GM18867 (cell line): ENCODE measurements around the gene SDR42E2.
"Not testable (repeated sequence)": the region's sequence is repeated elsewhere in the genome, so short reads cannot be mapped to it uniquely, and the experiment has no call there.

Experiments
- ATAC-seq: cut with Tn5 transposase; IDR thresholded peaks from one replicate; pipeline ENCODE4 v1.9.1; 2021; ENCODE audit warnings: mild to moderate bottlenecking, moderate library complexity; ENCODE audit not compliant: unreplicated experiment

The SDR42E2 gene

DNA sequence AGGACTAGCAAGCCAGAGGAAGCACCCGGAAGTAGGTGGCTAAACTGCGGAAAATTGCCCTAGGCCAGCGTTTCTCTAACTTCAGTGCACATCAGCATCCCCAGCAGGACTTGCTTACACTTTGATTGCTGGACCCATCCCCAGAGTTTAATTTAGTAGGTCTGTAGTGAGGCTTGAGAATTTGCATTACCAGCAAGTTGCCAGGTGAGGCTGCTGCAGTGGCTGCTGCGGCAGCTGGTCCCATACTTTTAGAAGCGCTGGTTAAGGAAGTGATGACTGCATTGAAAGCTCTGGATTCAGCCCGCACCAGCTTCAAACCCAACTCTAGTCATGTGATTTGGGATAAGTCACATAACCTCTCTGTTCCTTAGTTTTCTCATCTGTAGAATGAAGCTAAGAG, 48.0 kb downstream of the SDR42E2 start:
- no peak for ATAC-seq

DNA sequence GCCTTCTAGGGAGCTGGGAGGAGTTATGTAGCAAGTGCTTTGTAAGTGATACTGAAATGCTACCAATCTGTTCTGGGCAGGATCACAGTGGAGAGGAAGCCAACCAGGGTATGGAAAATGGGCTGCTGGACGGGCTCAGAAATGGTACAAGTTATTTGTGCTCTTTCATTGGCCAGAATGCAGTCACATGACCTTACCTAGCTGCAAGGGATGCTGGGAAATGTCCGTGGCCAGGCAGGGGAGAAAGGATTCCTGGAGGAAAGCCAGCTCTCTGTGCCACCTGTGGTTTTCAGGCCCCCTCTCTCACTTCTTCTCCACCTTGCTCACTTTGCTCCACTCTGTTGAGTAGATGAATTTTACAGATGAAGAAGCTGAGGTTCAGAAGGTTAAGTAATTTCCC, 48.5 kb downstream of the SDR42E2 start:
- no peak for ATAC-seq

DNA sequence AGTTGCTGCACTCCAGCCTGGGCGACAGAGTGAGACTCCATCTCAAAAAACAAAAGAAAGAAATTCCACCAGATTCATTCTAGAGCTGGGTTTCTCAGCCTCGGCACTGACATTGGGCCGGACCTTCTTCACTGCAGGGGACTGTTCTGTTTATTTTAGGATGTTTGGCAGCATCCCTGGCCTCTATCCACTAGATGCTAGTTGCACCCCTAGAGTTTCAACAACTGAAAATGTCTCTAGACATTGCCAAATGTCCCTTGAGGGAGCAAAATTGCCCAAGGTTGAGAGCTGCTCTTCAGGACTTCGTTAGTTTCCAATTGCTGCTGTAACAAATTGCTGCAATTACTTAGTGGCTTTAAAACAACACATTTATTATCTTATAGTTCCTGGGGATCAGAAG, 50.9 kb downstream of the SDR42E2 start:
- no peak for ATAC-seq

DNA sequence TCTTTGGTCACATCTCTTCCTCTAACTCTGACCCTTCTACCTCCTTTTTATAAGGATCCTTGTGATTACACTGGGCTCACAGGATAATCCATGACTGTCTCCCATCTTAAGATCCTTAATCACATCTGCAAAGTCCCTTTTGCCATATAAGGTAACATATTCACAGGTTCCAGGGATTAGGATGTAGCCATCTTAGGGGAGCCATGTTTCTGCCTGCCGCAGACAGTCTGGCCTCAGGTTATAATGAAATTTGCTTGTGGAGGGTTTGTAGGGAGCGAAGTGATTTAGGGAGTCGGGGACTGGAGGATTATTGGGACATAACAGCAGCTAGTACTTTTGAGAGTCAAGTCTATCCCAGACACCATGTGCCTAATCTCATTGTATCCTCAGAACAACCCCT, 51.5 kb downstream of the SDR42E2 start:
- ATAC-seq = no peak

DNA sequence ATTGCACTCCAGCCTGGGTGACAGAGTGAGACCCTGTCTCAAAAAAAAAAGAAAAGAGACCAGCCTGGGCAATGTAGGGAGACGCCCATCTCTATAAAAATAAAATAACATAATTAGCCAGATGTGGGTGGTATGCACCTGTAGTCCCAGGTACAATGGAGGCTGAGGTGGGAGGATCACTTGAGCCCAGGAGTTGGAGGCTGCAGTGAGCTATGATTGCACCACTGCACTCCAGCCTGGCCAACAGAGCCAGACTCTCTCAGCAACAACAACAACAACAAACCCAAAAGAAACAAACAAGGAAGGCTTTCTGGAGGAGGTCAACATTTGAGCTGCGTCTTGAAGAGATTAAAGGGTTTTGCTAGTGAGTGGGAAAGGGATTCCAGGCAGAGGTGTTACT, 52.1 kb downstream of the SDR42E2 start:
- ATAC-seq = no peak

DNA sequence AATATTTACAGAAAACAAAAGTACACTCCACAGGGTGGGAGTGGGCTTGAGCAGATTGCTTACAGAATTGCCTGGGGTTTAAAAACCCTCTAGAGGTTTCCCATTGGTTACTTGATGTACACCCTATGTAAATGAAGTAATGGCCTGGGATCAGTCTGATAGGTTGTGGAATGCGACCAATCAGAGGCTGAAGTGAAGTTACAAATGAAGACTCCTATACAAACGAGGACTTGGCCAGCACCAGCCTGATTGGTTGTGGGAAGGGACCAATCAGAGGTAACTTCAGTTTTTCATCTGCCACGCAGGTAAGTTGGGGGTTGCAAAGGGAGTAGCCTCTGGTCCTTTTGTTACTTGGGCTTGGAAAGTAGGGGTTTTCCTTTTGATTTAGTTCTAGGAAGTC, 52.6 kb downstream of the SDR42E2 start:
- ATAC-seq = no peak

DNA sequence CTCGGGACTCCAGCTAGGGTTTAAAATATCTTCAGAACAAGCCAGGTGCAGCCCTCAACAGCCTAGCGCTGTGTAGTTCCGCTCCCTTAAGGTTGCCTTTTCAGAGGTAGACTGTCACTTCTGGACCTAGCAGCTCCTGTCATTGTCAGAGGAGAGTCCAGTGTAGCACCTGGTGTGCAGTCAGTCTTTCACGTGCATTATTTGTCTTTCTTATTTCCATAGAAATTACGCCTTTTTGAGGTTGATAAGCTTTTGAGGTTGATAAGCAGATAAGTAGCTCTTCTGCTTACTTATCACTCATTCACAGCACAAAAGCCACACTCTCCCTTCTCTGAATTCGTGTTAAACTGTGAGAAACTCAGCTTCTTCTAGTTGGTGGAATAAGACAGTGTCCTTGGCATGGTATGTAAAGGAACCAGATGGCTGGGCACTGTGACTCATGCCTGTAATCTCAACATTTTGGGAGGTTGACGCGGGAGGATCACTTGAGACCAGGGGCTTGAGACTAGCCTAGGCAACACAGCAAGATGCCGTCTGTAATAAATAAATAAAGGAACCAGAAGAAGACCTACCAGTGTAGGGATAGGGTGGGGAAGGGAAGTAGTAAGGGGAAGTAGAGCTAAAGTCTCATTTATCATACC, 54.0 kb downstream of the SDR42E2 start:
- no peak for ATAC-seq

DNA sequence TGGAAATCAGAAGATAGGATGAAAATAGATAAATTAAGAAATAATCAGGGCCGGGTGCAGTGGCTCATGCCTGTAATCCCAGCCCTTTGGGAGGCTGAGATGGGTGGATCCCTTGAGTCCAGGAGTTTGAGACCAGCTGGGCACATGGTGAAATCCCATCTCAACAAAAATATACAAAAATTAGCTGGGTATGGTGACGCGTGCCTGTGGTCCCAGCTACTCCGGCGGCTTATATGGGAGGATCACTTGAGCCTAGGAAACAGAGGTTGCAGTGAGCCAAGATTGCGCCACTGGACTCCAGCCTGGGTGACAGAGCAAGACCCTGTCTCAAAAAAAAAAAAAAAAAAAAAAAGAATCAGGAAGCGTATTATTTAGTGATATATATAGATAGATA, 54.5 kb downstream of the SDR42E2 start:
- ATAC-seq = not testable (repeated sequence)

DNA sequence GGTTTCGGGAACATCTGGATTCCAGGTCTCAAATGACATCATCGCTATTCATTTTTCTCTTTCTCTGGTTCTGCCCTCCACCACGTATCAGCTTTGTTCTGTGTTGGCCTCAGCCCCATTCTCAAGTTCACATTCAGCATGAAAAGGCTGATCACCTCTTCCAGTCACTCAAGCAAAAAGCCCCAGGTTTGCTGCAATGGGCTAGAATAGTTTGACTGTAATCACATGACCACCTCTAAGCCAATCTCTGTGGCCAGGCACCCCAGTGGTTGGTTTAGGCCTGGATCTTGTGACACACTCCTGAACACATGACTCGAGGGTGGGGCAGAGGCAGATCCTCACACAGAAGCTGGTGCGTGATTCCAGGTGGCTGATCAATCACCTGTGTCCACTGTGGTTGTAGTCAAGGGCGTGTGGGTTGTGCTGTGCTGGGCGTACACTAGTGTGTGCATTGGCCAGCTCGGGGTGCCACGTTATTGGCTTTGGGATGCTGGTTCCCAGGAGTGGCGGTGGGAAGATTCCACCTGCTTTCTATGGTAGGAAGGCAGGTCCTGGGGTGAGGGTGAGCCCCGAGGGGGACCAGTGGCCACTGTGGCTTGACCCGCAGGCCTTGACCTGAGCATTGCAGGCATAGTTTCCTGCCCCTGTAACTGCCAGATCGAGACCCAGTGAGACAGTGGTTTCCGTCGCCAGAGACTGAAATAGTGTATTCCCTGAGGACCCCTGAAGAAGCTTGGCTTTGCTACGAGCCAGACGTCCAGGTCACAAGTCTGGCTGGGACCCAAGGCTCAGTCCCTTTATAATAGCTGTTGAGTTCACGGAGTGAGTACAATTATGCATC, 55.8 kb downstream of the SDR42E2 start:
- peak; percentile 54 for ATAC-seq

DNA sequence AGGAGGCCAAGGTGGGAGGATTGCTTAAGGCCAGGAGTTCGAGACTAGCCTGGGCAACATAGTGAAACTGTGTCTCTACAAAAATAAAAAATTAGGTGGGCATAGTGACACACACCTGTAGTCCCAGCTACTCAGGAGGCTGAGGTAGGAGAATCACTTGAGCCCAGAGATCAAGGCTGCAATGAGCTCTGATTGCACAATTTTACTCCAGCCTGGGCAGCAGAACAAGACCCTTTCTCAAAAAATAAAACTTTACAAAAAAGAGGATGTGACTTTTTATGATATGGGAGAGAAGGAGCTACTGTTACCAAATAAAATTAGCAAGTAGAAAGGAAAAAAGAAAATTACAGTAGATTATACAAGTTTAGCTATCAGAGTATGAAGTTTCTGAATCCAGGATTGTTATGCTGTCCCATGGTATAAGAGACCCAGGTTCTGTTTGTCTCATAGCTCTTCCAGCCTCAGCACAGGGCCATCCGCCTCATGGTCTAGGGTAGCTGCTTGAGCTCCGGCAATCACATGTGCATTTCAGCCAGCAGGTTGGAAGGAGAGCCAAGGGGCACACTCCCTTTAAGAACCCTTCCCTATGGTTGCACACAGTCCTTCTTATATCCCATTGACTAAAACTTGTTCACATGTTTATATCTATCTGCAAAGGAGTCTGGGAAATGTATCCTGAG, 57.2 kb downstream of the SDR42E2 start:
- ATAC-seq = no peak

DNA sequence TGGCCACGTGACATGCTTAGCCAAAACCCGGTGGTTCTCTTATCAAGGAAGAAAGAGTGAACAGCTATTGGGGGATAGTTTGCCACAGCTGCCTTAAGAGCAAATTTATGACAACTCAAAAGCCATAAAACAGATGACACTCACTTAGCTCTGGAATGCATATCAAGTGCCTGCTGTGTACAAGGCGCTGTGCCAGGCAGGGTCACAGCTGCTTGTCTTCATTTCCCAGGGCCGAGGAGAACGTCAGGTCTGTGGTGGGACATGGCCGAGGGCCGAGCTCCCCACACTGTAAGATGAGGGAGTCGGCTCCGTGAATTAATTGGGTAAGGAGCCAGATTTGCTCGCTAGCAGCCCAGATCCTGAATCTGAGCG, 57.7 kb downstream of the SDR42E2 start:
- ATAC-seq = no peak

DNA sequence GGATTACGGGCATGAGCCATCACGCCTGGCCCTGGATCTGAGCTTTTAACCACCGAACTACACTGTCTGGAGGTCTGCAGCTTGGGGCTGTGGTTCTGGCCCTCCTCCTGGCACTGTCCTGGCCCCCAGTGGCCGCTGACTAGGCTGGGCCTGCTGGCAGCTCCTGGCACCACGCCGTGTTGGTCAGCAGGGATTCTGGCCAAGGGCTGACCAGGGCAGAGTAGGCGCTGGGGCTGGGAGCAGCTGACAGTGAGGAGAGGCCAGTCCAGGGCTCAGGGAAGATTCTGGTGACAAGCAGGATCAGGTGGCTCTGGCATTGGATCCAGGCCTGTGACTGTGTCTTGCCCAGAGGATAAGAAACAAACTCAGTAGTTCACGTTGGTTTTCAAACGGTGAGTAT, 58.4 kb downstream of the SDR42E2 start:
- no peak for ATAC-seq

DNA sequence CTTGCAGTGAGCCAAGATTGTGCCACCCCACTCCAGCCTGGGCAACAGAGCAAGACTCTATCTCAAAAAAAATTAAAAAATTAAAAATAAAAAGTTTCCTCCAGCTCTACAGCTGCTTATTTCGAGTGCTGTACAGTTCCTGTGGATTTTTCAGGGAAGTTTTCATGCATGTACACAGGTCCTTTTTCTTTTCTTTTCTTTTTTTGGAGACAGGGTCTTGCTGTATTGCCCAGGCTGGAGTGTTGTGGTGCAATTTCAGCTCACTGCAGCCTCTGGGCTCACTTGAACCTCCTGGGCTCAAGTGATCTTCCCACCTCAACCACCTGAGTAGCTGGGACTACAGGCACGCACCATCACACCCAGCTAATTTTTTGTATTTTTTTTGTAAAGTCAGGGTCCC, 59.7 kb downstream of the SDR42E2 start:
- ATAC-seq = no peak

DNA sequence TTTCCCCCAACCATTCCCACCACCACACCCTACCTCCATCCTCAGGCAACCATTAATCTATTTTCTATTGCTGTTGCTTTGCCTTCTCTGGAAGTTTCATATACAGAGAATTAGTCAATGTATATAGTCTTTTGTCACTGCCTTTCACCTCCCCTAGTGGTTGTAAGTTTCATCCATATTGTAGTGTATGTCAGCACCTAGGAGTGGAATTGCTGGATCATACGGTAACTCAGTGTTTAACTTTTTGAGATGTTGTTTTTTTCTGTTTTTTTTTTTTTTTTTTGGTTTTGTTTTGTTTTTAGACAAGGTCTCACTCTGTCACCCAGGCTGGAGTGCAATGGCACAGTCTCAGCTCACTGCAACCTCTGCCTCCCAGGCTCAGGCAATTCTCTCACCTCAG, 60.7 kb downstream of the SDR42E2 start:
- no peak for ATAC-seq

DNA sequence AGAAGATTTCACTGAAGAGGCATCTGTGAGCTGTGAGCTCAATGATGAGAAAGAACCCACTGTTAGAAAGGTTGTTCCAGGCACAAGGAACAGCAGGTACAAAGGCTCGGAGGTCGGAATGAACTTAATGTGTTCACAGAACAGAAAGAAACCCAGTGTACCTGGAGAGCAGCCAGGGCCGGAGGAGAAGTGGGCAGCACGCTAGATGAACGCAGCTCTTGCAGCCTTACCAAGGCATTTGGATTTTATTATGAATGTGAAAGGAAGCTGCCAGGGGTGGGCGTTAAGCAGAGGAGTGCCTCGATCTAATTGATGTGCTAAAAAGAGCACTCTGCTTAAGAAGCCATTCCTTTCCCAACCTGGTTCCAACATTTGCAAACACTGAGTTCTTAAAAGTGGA, 62.8 kb downstream of the SDR42E2 start:
- no peak for ATAC-seq

DNA sequence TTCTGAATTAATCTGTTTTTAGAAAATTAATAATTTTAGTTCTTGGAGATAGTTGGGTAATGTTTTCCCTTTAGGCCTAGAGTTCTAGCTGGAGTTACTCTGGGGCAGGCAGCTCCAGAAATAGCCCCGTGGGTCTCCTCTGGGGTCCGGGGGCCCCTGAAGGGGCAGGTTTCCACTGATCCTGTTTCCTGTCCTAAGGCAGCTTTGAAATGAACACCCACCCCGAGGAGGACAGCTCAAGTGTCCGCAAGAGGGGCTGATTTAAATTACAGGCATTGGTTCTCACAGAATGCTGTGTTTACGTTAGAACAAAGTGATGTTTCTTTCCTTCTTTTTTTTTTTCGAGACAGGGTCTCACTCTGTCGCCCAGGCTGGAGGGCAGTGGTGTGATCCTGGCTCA, 67.6 kb downstream of the SDR42E2 start:
- ATAC-seq = no peak

DNA sequence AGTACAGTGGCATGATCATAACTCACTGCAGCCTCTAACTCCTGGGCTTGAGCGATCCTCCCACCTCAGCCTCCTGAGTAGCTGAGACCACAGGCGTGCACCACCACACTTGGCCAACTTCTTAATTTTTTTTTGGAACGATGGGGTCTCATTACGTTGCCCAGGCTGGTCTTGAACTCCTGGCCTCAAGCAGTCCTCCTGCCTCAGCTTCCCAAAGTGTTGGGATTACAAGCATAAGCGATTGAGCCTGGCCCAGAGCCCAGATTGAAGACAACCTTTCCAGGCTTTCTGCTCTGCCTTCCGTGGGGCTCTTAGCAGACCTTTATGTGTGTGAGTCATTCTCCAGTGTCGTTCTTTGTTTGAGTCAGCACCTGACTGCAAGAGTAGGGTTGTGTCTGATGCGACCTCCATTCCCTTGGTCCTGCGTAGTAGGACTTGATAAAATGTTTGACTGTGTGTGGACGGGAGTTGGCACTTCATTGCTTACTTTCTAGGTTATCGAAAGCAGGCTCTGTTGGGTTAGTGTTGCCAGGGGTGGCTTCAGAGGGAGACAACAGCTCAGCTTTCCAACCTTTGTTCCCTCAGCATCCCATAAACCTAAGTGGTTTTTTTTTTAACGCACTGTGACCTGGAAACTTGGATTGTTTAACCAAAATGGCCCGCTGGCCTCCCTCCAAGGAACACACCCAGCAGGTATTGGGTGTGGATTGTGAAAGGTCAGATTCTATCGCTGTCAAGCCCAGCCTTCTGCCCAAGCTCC, 70.2 kb downstream of the SDR42E2 start:
- no peak for ATAC-seq

DNA sequence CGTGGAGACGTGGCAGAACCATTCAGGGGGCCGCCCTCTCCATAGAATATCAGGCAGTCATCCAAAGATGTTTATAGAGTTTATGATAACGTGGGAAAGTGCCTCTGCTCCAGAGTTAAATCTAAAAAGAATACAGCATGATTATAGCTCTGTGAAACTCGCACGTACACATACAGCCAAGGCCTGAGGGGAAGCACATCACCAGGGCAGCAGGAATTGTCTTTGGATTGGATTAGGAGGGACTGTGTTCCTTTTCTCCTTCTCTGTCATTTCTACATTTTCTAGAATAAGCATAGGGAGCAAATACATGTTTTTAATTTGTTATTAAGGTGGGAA, 70.7 kb downstream of the SDR42E2 start:
- no peak for ATAC-seq

DNA sequence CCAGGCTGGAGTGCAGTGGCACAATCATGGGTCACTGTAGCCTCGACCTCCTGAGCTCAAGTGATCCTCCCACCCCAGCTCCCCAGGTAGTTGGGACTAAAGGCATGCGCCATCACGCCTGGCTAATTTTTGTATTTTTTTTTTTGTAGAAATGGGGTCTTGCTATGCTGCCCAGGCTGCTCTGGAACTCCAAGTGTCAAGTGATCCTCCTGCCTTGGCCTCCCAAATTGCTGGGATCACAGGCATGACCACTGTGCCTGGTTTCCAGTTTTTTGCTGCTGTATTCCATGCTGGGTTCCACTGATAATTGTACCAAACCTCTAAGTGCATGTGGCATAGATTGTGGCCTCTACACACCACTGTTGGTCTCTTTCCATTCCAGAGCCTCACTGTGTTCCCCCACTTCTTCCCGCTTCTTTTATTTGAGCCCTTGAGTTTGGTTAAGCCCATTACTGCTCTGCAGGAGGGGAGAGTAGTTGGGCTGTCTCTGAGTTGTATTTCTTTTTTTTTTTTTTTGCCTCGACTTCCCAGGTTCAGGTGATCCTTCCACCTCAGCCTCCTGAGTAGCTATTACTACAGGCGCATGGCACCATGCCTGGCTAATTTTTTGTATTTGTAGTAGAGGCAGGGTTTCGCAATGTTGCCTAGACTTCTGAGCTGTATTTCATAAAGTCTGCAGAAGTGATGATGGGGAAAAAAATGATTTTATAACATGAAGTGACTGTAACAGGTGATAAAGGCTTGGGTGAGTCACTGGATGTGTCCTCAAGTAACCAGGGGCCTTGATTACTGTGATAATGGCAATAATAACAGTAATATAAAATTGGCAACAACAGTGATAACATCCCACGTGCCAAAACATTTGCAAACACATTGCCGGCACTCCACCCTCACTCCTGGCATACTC, 73.8 kb downstream of the SDR42E2 start:
- ATAC-seq = no peak

DNA sequence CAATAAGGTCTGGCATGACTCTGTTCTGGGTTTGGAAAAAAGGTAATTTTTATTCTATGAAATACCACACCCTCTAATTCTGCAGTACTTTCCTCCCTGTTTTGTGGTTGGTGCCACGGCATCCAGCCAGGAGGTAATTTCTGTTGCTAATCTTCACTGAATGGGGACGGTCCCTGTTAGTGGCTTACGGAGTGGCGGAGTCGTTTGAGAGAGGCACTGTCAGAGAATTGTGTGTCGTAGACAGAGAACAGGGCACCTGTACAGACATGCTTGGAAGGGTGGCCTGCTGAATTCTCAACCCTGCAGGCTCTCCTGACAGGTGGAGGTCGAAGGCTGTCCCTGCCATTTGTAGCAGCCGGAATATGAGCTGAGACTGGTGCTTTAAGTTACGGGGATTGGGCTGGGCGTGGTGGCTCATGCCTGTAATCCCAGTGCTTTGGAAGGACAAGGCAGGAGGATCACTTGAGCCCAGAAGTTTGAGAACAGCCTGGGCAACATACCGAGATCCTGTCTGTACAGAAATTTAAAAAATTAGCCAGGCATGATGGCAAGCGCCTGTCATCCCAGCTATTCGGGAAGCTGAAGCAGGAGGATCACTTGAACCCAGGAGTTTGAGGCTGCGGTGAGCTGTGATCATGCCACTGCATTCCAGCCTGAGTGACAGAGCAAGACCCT, 77.0 kb downstream of the SDR42E2 start:
- no peak for ATAC-seq
